HG02571 (cell line): ENCODE measurements around the gene DNAJB6.

Experiments
- ATAC-seq: cut with Tn5 transposase; IDR thresholded peaks from one replicate; pipeline ENCODE4 v1.9.1; 2021; ENCODE audit warnings: mild to moderate bottlenecking, moderate library complexity; ENCODE audit not compliant: unreplicated experiment

Gene DNAJB6

DNA sequence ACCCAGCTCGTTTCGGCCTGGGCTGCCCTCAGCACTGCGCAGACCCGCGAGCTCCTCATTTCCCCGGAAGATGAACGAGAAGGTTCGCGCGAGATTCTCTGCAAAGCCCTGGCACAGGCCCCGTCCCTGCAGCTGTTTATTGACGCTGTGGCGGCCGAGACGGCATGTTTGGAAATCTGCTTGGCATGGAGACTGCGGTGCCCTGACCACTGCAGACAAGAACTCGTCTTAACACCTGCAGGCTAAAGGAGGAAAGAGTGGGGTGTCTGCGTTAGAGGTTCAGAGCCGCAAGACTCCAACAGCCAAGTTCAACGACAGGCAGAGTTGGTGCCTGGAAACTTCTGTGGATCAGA lies 125.6 kb downstream of the DNAJB6 start:
- ATAC-seq: no peak

GRCh38 chr7:157462840-157463239 lies 126.0 kb downstream of the DNAJB6 start:
- no peak for ATAC-seq

DNA sequence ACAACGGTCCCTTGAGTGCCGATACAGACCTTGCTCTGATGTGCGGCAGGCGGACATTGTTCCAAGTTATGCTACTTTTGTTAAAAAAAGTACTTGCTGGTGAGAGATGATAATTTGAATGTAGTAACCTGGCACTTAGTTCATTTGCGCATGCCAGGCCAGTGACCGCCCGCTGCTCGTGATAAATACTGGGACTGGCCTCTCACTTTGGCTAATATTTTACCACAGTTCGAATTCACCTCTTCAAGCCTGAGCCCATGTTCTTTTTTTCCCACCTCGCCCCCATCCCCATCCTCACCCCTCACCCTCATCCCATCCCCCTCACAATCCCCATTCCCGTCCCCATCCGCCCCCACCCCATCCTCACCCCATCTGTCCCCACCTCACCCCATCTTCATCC lies 126.4 kb downstream of the DNAJB6 start:
- no peak for ATAC-seq

- no peak for ATAC-seq
Observed at GRCh38 chr7:157464111-157464970, 127.5 kb downstream of the DNAJB6 start.

DNA sequence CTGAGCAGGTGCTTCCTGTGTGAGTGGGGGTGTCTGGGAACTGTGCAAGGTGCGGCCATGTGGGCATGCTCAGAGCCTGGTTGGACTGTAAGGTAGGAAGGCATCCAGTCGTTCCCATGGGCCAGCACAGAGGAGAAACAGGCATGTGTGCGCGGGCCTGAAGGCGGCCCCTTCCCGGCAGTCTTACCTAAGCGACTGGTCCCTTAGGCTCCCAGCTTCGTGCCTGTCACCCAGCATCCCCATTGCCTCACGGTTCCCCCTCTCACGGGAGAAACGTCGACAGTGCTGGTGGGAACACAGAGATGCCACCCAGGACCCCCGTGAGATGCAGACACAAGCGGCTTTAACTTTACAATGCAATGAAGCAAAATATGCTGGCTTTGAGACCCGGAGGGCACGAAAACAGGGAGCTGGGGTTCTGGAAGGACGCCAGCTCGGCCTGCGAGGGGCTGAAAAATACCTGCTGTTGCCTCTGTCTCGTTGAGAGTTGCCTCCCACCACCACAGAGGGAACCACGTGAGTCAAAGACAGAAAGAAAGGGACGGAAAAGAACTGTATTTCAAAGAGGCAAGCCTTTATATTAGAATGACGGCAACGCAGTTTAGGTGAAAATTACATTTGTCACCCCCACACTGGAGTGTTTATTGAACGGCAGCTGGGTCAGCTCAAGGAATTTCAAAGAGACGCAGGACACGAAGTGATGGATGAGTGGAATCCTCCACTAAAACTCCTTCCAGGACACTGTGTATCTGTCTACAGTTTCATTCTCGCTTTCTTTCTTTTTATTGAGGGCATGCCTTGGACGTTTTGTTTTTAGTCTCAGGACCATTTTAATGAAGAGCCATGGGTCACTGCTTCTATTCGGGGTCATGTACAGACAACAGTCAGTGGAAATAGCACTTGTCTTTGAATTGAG lies 128.4 kb downstream of the DNAJB6 start:
- no peak for ATAC-seq

- ATAC-seq: no peak
Observed at GRCh38 chr7:157465891-157466866, 129.4 kb downstream of the DNAJB6 start.

DNA sequence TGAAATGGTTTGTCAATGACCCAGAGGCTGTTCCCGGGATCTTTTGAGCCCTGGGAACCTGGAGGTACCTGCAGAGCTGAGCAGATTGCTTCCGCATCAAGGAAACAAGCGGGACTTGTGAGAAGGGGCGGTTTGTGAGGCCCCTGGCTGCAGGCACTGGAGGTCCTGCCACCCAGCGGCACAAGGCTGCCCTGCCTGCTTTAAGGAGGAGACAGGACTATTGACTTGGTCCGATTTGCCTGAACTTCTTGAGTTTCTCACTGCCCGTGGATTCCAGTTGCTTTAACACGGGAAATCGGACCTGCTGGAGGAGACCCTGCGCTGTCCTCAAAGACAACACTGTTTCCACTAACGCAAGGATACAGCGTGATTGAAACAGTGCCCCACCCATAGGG lies 130.1 kb downstream of the DNAJB6 start:
- ATAC-seq: no peak
